GM19372 (cell line): ENCODE measurements around the gene RLF.
A peak's percentile ranks its signal among the peaks of the same experiment; 100 is the strongest.
"Not testable (repeated sequence)": the region's sequence is repeated elsewhere in the genome, so short reads cannot be mapped to it uniquely, and the experiment has no call there.

ENCODE experiments used
- ATAC-seq: cut with Tn5 transposase; IDR thresholded peaks from one replicate; pipeline ENCODE4 v1.9.1; 2021; ENCODE audit warnings: mild to moderate bottlenecking, low read depth, moderate library complexity; ENCODE audit not compliant: unreplicated experiment

Gene RLF

GRCh38 chr1:40161888-40162397 is 756 bp downstream of the RLF start:
- ATAC-seq = peak; percentile 15

GRCh38 chr1:40162753-40163441 is 1.7 kb downstream of the RLF start:
- ATAC-seq = no peak

- no peak for ATAC-seq
Measured at GRCh38 chr1:40167317-40167716, 6.1 kb downstream of the RLF start.

GRCh38 chr1:40171036-40171435 is 9.8 kb downstream of the RLF start:
- ATAC-seq = no peak

GRCh38 chr1:40174788-40175187 is 13.6 kb downstream of the RLF start:
- ATAC-seq = no peak

- not testable (repeated sequence) for ATAC-seq
Measured at GRCh38 chr1:40176989-40177388, 15.8 kb downstream of the RLF start.

GRCh38 chr1:40178200-40178599 is 17.0 kb downstream of the RLF start:
- no peak for ATAC-seq

GRCh38 chr1:40179496-40180089 is 18.4 kb downstream of the RLF start:
- no peak for ATAC-seq

- ATAC-seq = no peak
Measured at GRCh38 chr1:40183055-40183710, 22.0 kb downstream of the RLF start.

- no peak for ATAC-seq
Measured at GRCh38 chr1:40184193-40184592, 23.0 kb downstream of the RLF start.

GRCh38 chr1:40185951-40186864 is 25.0 kb downstream of the RLF start:
- peak; percentile 96 for ATAC-seq

GRCh38 chr1:40187399-40187798 is 26.2 kb downstream of the RLF start:
- ATAC-seq = no peak

- ATAC-seq = not testable (repeated sequence)
Measured at GRCh38 chr1:40194639-40195038, 33.5 kb downstream of the RLF start.

GRCh38 chr1:40197656-40198055 is 36.5 kb downstream of the RLF start:
- ATAC-seq = no peak

- ATAC-seq = no peak
Measured at GRCh38 chr1:40199126-40199525, 37.9 kb downstream of the RLF start.

- no peak for ATAC-seq
Measured at GRCh38 chr1:40204856-40205255, 43.7 kb downstream of the RLF start.

GRCh38 chr1:40210511-40211204 is 49.5 kb downstream of the RLF start:
- no peak for ATAC-seq

GRCh38 chr1:40218333-40218732 is 57.1 kb downstream of the RLF start:
- ATAC-seq = no peak

- ATAC-seq = not testable (repeated sequence)
Measured at GRCh38 chr1:40221471-40221905, 60.3 kb downstream of the RLF start.
